ENCODE measurements around the gene COLQ.

Gene COLQ

GRCh38 chr3:15479400-15480224 is 41.9 kb downstream of the COLQ start:
- no peak for FAIRE-seq
- TF ChIP-seq POLR2AphosphoS5 (IDR thresholded peaks at IDR 0.05; ENCODE audit: low read depth, low read length) = no peak

GRCh38 chr3:15478640-15478979 is 42.9 kb downstream of the COLQ start:
- TF ChIP-seq POLR2AphosphoS5 (IDR thresholded peaks at IDR 0.05; ENCODE audit: low read depth, low read length) = no peak
- TF ChIP-seq POU2F2 (IDR thresholded peaks at IDR 0.05; ENCODE audit: low read depth, low read length) = no peak
- TF ChIP-seq TAF1 (IDR thresholded peaks at IDR 0.05; ENCODE audit: low read depth, low read length) = no peak
- TF ChIP-seq SPI1 (IDR thresholded peaks at IDR 0.05; ENCODE audit: low read depth, low read length) = no peak
- no peak for TF ChIP-seq POLR2A (IDR thresholded peaks at IDR 0.05; ENCODE audit: low read depth, low read length)
- no peak for TF ChIP-seq PAX5 (IDR thresholded peaks at IDR 0.05; ENCODE audit: insufficient read depth, low read length, severe bottlenecking)
- DNase-seq (ENCODE audit: insufficient read length, low spot score) (no peak), FAIRE-seq (no peak)

More at GRCh38 chr3:15479400-15480224, 41.9 kb downstream of the COLQ start:
- no peak for DNase-seq (ENCODE audit: insufficient read length, low spot score)

DNA sequence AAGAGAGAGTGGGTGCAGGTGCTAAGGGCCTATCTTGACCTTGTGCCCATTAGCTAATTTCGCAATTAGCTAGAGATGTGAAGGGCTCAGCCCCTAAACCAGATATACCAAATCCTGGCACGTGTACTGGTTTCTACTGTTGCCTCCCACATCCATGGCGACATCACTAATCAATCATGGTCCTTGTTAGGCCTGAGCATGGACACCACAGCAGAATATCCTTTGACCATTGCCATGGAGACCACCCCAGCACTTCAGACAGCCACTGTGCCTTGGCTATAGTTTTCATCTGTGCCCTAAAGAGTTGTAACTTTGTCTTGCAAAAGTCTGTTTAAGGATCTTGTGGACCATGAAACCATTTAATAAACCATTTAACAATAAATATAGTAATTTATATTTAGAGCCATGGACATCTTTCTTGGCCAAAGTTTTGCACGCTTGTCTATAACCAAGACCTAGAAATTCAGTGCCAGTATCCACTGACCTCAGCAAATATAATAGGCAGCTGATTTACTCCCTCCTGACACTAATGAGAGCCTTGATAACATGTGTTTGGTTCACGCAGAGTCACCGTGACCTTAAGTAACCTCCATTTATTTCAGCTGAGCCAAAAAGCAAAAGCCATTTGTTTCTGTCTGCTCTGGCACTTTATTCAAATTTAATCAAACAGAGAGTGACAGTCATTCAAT is 43.4 kb downstream of the COLQ start:
- no peak for DNase-seq (ENCODE audit: insufficient read length, low spot score)

GRCh38 chr3:15476378-15476777 is 45.1 kb downstream of the COLQ start:
- no peak for FAIRE-seq
- no peak for DNase-seq (ENCODE audit: insufficient read length, low spot score)
- TF ChIP-seq TAF1 (IDR thresholded peaks at IDR 0.05; ENCODE audit: low read depth, low read length) = no peak
- TF ChIP-seq SPI1 (IDR thresholded peaks at IDR 0.05; ENCODE audit: low read depth, low read length) = no peak
- no peak for TF ChIP-seq POU2F2 (IDR thresholded peaks at IDR 0.05; ENCODE audit: low read depth, low read length)
- TF ChIP-seq POLR2AphosphoS5 (IDR thresholded peaks at IDR 0.05; ENCODE audit: low read depth, low read length) = no peak
- no peak for TF ChIP-seq PAX5 (IDR thresholded peaks at IDR 0.05; ENCODE audit: insufficient read depth, low read length, severe bottlenecking)
- no peak for TF ChIP-seq POLR2A (IDR thresholded peaks at IDR 0.05; ENCODE audit: low read depth, low read length)

More for the DNA sequence above, 43.4 kb downstream of the COLQ start:
- FAIRE-seq = no peak
- TF ChIP-seq SPI1 (IDR thresholded peaks at IDR 0.05; ENCODE audit: low read depth, low read length) (no peak), TAF1 (IDR thresholded peaks at IDR 0.05; ENCODE audit: low read depth, low read length) (no peak)

GRCh38 chr3:15475161-15475560 is 46.3 kb downstream of the COLQ start:
- DNase-seq (ENCODE audit: insufficient read length, low spot score) = no peak
- TF ChIP-seq POLR2A (IDR thresholded peaks at IDR 0.05; ENCODE audit: low read depth, low read length) (no peak), SPI1 (IDR thresholded peaks at IDR 0.05; ENCODE audit: low read depth, low read length) (no peak), TAF1 (IDR thresholded peaks at IDR 0.05; ENCODE audit: low read depth, low read length) (no peak)
- no peak for FAIRE-seq

GRCh38 chr3:15471861-15472260 is 49.6 kb downstream of the COLQ start:
- FAIRE-seq = no peak

GRCh38 chr3:15470849-15471248 is 50.7 kb downstream of the COLQ start:
- no peak for FAIRE-seq
- TF ChIP-seq PAX5 (IDR thresholded peaks at IDR 0.05; ENCODE audit: insufficient read depth, low read length, severe bottlenecking) = no peak
- no peak for TF ChIP-seq POLR2A (IDR thresholded peaks at IDR 0.05; ENCODE audit: low read depth, low read length)
- no peak for DNase-seq (ENCODE audit: insufficient read length, low spot score)

More at GRCh38 chr3:15471861-15472260, 49.6 kb downstream of the COLQ start:
- TF ChIP-seq PAX5 (IDR thresholded peaks at IDR 0.05; ENCODE audit: insufficient read depth, low read length, severe bottlenecking) (no peak), POLR2A (IDR thresholded peaks at IDR 0.05; ENCODE audit: low read depth, low read length) (no peak), TAF1 (IDR thresholded peaks at IDR 0.05; ENCODE audit: low read depth, low read length) (no peak), POU2F2 (IDR thresholded peaks at IDR 0.05; ENCODE audit: low read depth, low read length) (no peak), SPI1 (IDR thresholded peaks at IDR 0.05; ENCODE audit: low read depth, low read length) (no peak), POLR2AphosphoS5 (IDR thresholded peaks at IDR 0.05; ENCODE audit: low read depth, low read length) (no peak)
- DNase-seq (ENCODE audit: insufficient read length, low spot score) = no peak

- FAIRE-seq (no peak), DNase-seq (ENCODE audit: insufficient read length, low spot score) (no peak)
- no peak for TF ChIP-seq PAX5 (IDR thresholded peaks at IDR 0.05; ENCODE audit: insufficient read depth, low read length, severe bottlenecking)
- no peak for TF ChIP-seq POU2F2 (IDR thresholded peaks at IDR 0.05; ENCODE audit: low read depth, low read length)
- TF ChIP-seq POLR2AphosphoS5 (IDR thresholded peaks at IDR 0.05; ENCODE audit: low read depth, low read length) = no peak
- TF ChIP-seq SPI1 (IDR thresholded peaks at IDR 0.05; ENCODE audit: low read depth, low read length) = no peak
- no peak for TF ChIP-seq TAF1 (IDR thresholded peaks at IDR 0.05; ENCODE audit: low read depth, low read length)
- no peak for TF ChIP-seq POLR2A (IDR thresholded peaks at IDR 0.05; ENCODE audit: low read depth, low read length)
Observed at GRCh38 chr3:15470261-15470660, 51.2 kb downstream of the COLQ start.

GRCh38 chr3:15467227-15468181 is 54.0 kb downstream of the COLQ start:
- DNase-seq (ENCODE audit: insufficient read length, low spot score) (no peak), FAIRE-seq (peak; percentile 38)
- no peak for TF ChIP-seq TAF1 (IDR thresholded peaks at IDR 0.05; ENCODE audit: low read depth, low read length)
- no peak for TF ChIP-seq POLR2AphosphoS5 (IDR thresholded peaks at IDR 0.05; ENCODE audit: low read depth, low read length)
- no peak for TF ChIP-seq PAX5 (IDR thresholded peaks at IDR 0.05; ENCODE audit: insufficient read depth, low read length, severe bottlenecking)
- no peak for TF ChIP-seq POU2F2 (IDR thresholded peaks at IDR 0.05; ENCODE audit: low read depth, low read length)
- no peak for TF ChIP-seq POLR2A (IDR thresholded peaks at IDR 0.05; ENCODE audit: low read depth, low read length)
- no peak for TF ChIP-seq SPI1 (IDR thresholded peaks at IDR 0.05; ENCODE audit: low read depth, low read length)
